B cell (primary cell): ENCODE results near the gene NFATC2.

ENCODE experiments used
- EZH2 ChIP-seq: IDR thresholded peaks from 2 replicates; pipeline ENCODE4 v1.6.1; 2012; ENCODE audit warnings: borderline replicate concordance, low read depth, mild to moderate bottlenecking, moderate library complexity, low read length; ENCODE audit not compliant: insufficient read depth, poor library complexity, severe bottlenecking
- TF ChIP-seq, protein P1 (sequence below): fragments of 200-600 bp; IDR thresholded peaks from one replicate; pipeline ENCODE4 v1.8.0; 2022; ENCODE audit warnings: antibody characterized with exemption, mild to moderate bottlenecking

DNA sequence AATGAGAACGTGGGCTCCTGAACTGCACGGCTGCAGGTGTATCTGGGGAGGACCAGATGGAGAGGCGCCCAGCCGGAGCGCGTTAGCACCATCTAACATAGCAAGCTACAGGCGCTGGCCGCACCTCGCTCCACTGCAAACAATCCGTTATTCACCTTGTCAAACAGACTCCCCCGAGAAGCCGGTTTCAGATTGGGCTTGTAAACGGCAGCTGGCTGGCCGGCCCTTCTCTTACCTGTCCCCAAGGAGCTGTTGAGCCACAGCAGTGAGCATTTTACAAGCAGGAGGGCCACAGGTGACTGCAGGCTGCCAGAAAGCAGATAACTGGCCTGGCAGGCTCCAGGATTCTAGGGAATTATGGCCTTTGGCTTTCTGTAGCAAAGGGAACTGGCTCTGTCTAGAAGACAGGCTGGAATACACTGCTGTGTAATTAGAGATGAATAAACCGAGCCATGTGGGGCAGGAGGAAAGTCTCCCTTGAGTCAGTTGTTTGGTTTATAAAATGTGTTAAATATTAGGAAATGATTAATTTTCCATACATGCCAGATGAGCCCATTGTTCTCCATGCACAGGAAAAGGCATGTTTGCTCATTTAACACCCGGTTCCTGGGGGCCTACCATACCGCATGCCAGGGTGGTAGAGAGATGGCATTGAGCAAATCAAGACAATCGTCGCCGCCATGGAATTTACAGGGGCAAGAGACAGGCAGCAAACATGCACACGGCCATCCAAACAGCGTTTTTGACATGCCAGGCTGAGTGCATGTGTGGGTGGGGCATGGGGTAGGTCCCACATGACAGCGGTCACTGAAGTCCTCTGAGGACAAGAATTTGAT lies 159.3 kb downstream of the NFATC2 start:
- TF ChIP-seq, protein P1, sequence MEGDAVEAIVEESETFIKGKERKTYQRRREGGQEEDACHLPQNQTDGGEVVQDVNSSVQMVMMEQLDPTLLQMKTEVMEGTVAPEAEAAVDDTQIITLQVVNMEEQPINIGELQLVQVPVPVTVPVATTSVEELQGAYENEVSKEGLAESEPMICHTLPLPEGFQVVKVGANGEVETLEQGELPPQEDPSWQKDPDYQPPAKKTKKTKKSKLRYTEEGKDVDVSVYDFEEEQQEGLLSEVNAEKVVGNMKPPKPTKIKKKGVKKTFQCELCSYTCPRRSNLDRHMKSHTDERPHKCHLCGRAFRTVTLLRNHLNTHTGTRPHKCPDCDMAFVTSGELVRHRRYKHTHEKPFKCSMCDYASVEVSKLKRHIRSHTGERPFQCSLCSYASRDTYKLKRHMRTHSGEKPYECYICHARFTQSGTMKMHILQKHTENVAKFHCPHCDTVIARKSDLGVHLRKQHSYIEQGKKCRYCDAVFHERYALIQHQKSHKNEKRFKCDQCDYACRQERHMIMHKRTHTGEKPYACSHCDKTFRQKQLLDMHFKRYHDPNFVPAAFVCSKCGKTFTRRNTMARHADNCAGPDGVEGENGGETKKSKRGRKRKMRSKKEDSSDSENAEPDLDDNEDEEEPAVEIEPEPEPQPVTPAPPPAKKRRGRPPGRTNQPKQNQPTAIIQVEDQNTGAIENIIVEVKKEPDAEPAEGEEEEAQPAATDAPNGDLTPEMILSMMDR = no peak
- no peak for TF ChIP-seq EZH2
